Measurements from ENCODE around the gene SCUBE3.

DNA sequence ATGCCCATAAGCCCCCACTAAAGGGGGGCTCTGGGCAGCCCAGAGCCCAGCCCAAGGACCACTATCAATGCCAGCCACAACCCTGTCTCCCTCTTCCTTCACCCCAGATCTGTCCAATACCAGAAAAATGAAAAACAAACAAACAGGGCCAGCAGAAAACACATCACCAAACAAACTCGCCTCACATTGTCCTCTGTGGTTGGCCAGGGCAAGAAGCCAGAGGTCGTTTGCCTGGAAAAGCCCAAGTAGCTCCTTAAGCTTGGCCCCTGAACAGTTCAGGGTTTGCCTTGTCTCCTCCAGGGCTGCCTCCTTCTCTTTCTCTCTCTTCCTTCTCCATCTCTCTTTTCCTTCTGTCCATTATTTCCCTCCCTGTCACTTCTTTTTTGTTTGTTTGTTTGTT lies 10.1 kb upstream of the SCUBE3 start:
- TF ChIP-seq, protein P1, sequence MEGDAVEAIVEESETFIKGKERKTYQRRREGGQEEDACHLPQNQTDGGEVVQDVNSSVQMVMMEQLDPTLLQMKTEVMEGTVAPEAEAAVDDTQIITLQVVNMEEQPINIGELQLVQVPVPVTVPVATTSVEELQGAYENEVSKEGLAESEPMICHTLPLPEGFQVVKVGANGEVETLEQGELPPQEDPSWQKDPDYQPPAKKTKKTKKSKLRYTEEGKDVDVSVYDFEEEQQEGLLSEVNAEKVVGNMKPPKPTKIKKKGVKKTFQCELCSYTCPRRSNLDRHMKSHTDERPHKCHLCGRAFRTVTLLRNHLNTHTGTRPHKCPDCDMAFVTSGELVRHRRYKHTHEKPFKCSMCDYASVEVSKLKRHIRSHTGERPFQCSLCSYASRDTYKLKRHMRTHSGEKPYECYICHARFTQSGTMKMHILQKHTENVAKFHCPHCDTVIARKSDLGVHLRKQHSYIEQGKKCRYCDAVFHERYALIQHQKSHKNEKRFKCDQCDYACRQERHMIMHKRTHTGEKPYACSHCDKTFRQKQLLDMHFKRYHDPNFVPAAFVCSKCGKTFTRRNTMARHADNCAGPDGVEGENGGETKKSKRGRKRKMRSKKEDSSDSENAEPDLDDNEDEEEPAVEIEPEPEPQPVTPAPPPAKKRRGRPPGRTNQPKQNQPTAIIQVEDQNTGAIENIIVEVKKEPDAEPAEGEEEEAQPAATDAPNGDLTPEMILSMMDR (IDR thresholded peaks at IDR 0.05), result no peak
- TF ChIP-seq EP300 (IDR thresholded peaks at IDR 0.05), result no peak
- no peak for TF ChIP-seq POLR2AphosphoS5 (IDR thresholded peaks at IDR 0.05)
